Upper lobe of left lung (tissue), 6 donors: ENCODE measurements around the gene SNX20. TPM values are rescaled to one million over a fixed set of nuclear protein-coding genes. Genes with fewer than 3 reads are reported as not detected.

ENCODE experiments used
- ATAC-seq, 2 donors: fragments of 200-7000 bp; cut with Tn5 transposase; one replicate each; pipeline ENCODE4 v1.9.1; 2022; ENCODE audit warnings: mild to moderate bottlenecking in 2 of 2, moderate library complexity in 2 of 2; ENCODE audit not compliant: low FRiP score in 2 of 2
- DNase-seq, 2 donors: peaks; one replicate each; pipeline ENCODE4 v3.0.0-alpha.2; 2019 to 2020
- H3K27ac ChIP-seq, 4 donors: fragments of 200-600 bp; sonication (generic); one replicate each; pipeline ENCODE4 v1.5.1; 2016 to 2019
- H3K27me3 ChIP-seq, 4 donors: fragments of 200-600 bp; sonication (generic); one replicate each; pipeline ENCODE4 v1.5.1; 2017 to 2019
- H3K36me3 ChIP-seq, 4 donors: fragments of 200-600 bp; sonication (generic); one replicate each; pipeline ENCODE4 v1.5.1; 2016 to 2019
- H3K4me1 ChIP-seq, 4 donors: fragments of 200-600 bp; sonication (generic); one replicate each; pipeline ENCODE4 v1.5.1; 2018 to 2019
- H3K4me3 ChIP-seq, 4 donors: fragments of 200-600 bp; sonication (generic); one replicate each; pipeline ENCODE4 v1.5.1; 2017 to 2019; ENCODE audit warnings: mild to moderate bottlenecking in 2 of 4, moderate library complexity in 1 of 4
- H3K9me3 ChIP-seq, 4 donors: fragments of 200-600 bp; sonication (generic); one replicate each; pipeline ENCODE4 v1.5.1; 2018 to 2019
- CTCF ChIP-seq, 6 experiments: fragments of 450-650 bp in 4 of 6; fragments of 200-600 bp in 2 of 6; sonication (generic) in 2 of 6; IDR thresholded peaks; one replicate each; pipeline ENCODE4 v1.5.1; 2016 to 2019; ENCODE audit warnings: antibody characterized with exemption in 6 of 6
- EP300 ChIP-seq, 4 donors: sonication (generic); formaldehyde crosslinking; IDR thresholded peaks; one replicate each; pipeline ENCODE4 v1.5.1; 2017; ENCODE audit warnings: antibody characterized with exemption in 4 of 4, control low read depth in 2 of 4
- POLR2A ChIP-seq, 4 donors: fragments of 450-650 bp; IDR thresholded peaks; one replicate each; pipeline ENCODE4 v1.5.1; 2016 to 2017; ENCODE audit warnings: antibody characterized with exemption in 4 of 4, mild to moderate bottlenecking in 2 of 4
- POLR2AphosphoS5 ChIP-seq, 2 donors: sonication (generic); formaldehyde crosslinking; IDR thresholded peaks; one replicate each; pipeline ENCODE4 v1.5.1; 2017; ENCODE audit warnings: antibody characterized with exemption in 2 of 2
- WGBS, 2 donors: methylation state at CpG; one replicate each; pipeline ENCODE4 v1.1.5; 2017 to 2018; 5-methylcytosine and 5-hydroxymethylcytosine counted together
- total RNA-seq, 6 donors: library from RNA; depleted of rRNA in 4 of 6; stranded (reverse); fragments of >200 nt in 4 of 6; gene quantifications; one replicate each; pipeline versions ENCODE4 v1.1.0 to v1.2.1, GENCODE V29; 2016 to 2021
- donor health status: DM: no; HTN: no; CAD: no; lungs with moderate emphysema.
- donor health status: DM: no; HTN: yes; CAD: no; lungs with severe emphysema.

Gene SNX20
- total RNA-seq, 6 donors from 2014 or later: 3.2 to 16.9 (median 13.2) TPM

- no peak overlapping the region for H3K27ac ChIP-seq
- H3K9me3 ChIP-seq: peaks cover 5 to 24% (median 18%) of the 10 kb centered on the region in 4 donors
- no peak for DNase-seq
- 95 to 100% methylated on average over 5 to 6 of the region's 6 CpGs for WGBS, 2 donors
- H3K36me3 ChIP-seq: peaks cover 0 to 16% (median 13%) of the 10 kb centered on the region in 4 donors
- H3K4me3 ChIP-seq: no peak overlapping the region
- TF ChIP-seq EP300 (IDR thresholded peaks at IDR 0.05): no peak
- no peak for TF ChIP-seq POLR2AphosphoS5 (IDR thresholded peaks at IDR 0.05)
- no peaks in the 10 kb centered on the region for H3K27me3 ChIP-seq
- H3K4me1 ChIP-seq: peaks cover 8 to 24% (median 16%) of the 10 kb centered on the region in 4 donors
- ATAC-seq: no peak
These were observed 10.6 kb downstream of the SNX20 start for GRCh38 chr16:50670476-50670875.

DNA sequence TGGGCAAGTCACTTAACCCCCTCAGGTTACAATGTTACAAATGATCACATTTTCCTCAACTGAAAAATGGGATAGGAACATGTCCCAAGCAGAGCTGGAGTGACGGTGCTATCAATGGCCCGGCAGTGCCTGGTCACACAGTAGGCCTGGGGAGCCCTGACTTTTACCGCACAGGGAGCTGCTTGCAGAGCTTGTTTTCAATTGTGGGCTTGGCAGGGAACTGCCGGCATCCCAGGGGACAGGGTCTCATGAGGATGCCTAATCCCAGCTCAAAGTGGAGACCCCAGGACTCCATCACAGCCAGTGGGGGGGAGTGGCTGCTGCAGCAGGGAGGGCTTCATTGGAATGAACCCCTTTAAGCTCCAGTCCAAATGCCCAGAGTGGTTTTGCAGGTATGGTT, 11.4 kb downstream of the SNX20 start:
- no peak for DNase-seq
- Histone ChIP-seq H3K9me3 (peaks cover 5 to 24% (median 18%) of the 10 kb centered on the region in 4 donors), H3K27ac (no peak overlapping the region), H3K4me1 (peaks cover 13 to 29% (median 20%) of the 10 kb centered on the region in 4 donors), H3K36me3 (peaks cover 0 to 16% (median 13%) of the 10 kb centered on the region in 4 donors), H3K4me3 (no peak overlapping the region), H3K27me3 (no peaks in the 10 kb centered on the region)
- 91 to 100% methylated on average over 4 of the region's 4 CpGs for WGBS, 2 donors
- no peak for ATAC-seq
- TF ChIP-seq EP300 (IDR thresholded peaks at IDR 0.05) (no peak), POLR2AphosphoS5 (IDR thresholded peaks at IDR 0.05) (no peak)

DNA sequence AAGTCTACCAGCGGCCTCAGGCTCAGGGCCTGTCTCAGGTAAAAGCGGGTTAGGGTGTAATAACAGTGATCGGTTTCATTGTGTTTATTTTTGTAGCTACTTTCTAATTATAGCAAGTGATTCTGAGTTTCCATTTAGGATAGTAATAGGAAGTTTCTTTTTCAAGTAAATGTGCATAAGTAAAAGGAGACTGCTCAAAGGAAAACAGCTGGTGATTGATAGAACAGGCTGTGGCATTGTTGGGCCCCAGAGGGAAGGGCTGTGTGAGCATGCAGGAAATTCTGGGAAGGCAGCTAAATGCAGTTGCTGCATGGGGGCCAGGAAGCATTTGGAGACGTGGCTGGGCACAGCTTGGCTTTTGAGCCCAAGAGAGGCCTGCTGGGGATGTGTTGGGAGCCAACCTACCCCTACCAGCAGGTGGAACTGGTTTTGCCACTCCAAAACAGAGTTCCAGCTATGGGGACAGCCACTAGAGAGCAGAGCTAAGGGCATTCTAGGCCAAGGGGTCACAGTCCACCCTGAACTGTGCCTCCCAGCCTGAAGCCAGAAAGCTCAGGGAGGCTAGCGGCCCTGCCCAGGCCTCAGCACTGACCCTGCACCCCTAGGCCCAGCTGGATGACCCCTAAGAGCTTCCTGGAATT, 12.6 kb downstream of the SNX20 start:
- no peak overlapping the region for H3K4me3 ChIP-seq
- ATAC-seq: peak in 1 of 2 donors; percentile 75
- WGBS, 2 donors: 57 to 58% methylated on average over 4 to 5 of the region's 5 CpGs
- peaks cover 5 to 20% (median 16%) of the 10 kb centered on the region in 4 donors for H3K9me3 ChIP-seq
- peak in 1 of 2 donors; percentile 80 for DNase-seq
- H3K36me3 ChIP-seq: peaks cover 0 to 8% (median 6%) of the 10 kb centered on the region in 4 donors
- TF ChIP-seq EP300 (IDR thresholded peaks at IDR 0.05) (no peak), POLR2A (IDR thresholded peaks at IDR 0.05) (peak in 1 of 4 donors; percentile 15), CTCF (IDR thresholded peaks at IDR 0.05) (peak in 2 of 6 experiments; percentile 18 to 28), POLR2AphosphoS5 (IDR thresholded peaks at IDR 0.05) (peak in 1 of 2 donors; percentile 37)
- peaks cover 14 to 29% (median 20%) of the 10 kb centered on the region in 4 donors for H3K4me1 ChIP-seq
- H3K27me3 ChIP-seq: no peaks in the 10 kb centered on the region
- H3K27ac ChIP-seq: peak overlapping the region in 3 of 4 donors; percentile 14 to 72 (median 70)

DNA sequence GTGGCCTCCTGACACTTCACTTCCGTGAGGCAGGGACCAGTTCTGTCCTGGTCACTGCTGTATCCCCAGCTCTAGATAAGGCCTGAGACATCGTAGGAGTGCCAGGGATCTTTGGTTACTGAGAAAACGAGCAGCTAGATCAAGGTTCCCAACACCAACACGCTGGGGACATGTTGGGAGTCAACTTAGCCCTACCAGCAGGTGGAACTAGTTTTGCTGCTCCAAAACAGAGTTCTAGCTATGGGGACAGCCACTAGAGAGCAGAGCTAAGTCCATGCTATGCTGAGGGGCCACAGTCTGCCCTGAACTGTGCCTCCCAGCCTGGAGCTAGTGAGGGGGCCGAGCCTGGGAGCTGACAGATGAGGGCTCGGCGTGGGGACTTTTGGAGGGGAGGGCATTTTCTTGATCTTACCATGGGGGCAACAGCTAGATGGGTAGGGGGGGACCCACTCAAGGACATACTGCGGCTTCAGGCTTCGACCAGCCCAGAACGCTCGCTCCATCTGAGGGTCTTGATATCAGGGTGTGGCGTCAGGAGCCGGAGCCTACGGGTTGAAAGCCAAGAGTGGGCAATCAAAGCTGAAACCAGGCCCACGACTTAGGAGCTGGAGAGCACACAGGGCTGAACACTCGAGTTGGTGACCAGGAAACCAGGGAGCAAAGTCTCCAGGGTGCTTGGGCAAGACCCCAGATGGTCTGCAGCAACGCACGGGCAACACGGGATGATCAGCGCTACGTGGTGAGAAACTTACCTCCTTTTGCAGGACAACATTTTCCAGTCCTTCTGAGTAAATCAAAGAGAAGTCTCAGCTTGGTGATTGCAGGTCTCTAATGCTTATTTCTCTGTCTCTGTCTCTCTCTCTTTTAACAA, 13.4 kb downstream of the SNX20 start:
- Histone ChIP-seq H3K27ac (peak overlapping the region in 3 of 4 donors; percentile 14 to 72 (median 70)), H3K27me3 (no peaks in the 10 kb centered on the region), H3K9me3 (peaks cover 5 to 13% (median 11%) of the 10 kb centered on the region in 4 donors), H3K4me3 (no peak overlapping the region), H3K4me1 (peaks cover 14 to 29% (median 20%) of the 10 kb centered on the region in 4 donors), H3K36me3 (peaks cover 0 to under 1% (median 0%) of the 10 kb centered on the region in 4 donors)
- no peak for ATAC-seq
- DNase-seq: no peak
- 87 to 90% methylated on average over 12 to 21 of the region's 21 CpGs for WGBS, 2 donors
- TF ChIP-seq POLR2AphosphoS5 (IDR thresholded peaks at IDR 0.05) (no peak), CTCF (IDR thresholded peaks at IDR 0.05) (no peak), POLR2A (IDR thresholded peaks at IDR 0.05) (no peak), EP300 (IDR thresholded peaks at IDR 0.05) (no peak)

DNA sequence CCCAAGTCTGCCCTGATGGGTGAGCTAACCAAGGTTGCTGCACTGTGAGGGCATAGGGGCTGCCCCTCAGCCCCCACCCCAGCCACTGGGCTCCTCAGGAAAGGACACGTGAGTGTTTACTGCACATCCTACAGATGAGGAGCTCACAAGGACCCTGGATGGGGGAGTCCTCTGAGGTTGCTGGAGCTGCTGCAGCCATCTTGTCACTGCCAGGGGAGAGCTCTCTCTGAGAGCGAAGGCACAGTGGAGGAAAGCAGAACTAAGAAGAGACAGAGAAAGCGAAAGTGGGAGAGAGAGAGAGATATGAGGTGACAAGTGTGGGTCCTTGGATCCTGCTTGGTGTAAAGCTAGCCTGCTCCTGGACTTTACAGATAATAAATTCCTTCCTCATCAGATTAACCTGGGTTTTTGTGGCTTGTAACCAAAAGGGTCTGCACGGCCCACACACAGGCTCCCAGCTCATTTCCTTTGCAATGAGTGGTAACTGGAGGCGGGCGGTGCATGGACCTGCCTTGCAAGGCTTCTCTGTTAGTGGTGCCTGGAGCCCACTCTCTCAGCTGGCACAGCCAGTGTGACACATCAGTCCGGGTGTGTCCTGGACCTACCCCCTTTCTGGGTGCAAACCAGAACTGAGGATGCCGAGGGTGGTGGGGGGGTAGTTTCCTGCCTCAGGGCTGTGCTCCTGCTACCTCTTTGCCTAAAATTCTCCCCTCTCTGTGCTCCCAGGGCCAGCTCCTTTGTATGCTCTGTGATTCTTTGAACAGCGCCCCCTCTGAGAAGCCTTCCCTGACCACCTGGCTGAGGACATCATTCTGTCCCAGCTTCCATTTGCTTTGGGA, 14.2 kb downstream of the SNX20 start:
- H3K9me3 ChIP-seq: peaks cover 2 to 5% (median 4%) of the 10 kb centered on the region in 4 donors
- peak overlapping the region in 1 of 4 donors; percentile 26 for H3K4me3 ChIP-seq
- peaks cover 14 to 29% (median 20%) of the 10 kb centered on the region in 4 donors for H3K4me1 ChIP-seq
- no peaks in the 10 kb centered on the region for H3K27me3 ChIP-seq
- DNase-seq (no peak), ATAC-seq (peak; percentile 7 to 38)
- peak overlapping the region in 3 of 4 donors; percentile 27 to 72 (median 70) for H3K27ac ChIP-seq
- TF ChIP-seq POLR2A (IDR thresholded peaks at IDR 0.05) (no peak), CTCF (IDR thresholded peaks at IDR 0.05) (no peak), POLR2AphosphoS5 (IDR thresholded peaks at IDR 0.05) (no peak), EP300 (IDR thresholded peaks at IDR 0.05) (no peak)
- no peaks in the 10 kb centered on the region for H3K36me3 ChIP-seq
- 56 to 57% methylated on average over 9 of the region's 9 CpGs for WGBS, 2 donors
